Activated CD8-positive, alpha-beta memory T cell treated with anti-CD3 and anti-CD28 coated beads for 36 hours (primary cell): ENCODE results near the gene TOMM40L. TPM values are rescaled to one million over a fixed set of nuclear protein-coding genes. Genes with fewer than 3 reads are reported as not detected.

Experiments used
- CTCF ChIA-PET: fragments of 350-600 bp; sonication (Branson Sonifier 250); formaldehyde crosslinking; loops from one replicate; lab custom pipeline; 2021; ENCODE audit warnings: antibody characterized with exemption; lab: Charles Lee
- POLR2A ChIA-PET: fragments of 350-600 bp; sonication (Branson Sonifier 250); formaldehyde crosslinking; loops from one replicate; lab custom pipeline; 2021; ENCODE audit warnings: antibody characterized with exemption; lab: Charles Lee
- total RNA-seq, 2 experiments: library from RNA; stranded (reverse); gene quantifications; one replicate each; pipeline ENCODE4 v1.2.3, GENCODE V29; 2021

The TOMM40L gene
- 10 to 100 TPM; 23.7 to 25.1 TPM for total RNA-seq

- CTCF ChIA-PET, result interaction anchor here (0.6 to 7.9 kb wide), 31 partner anchors 10 to 486 kb away, joined by 3 to 56 read pairs (median 4); partner anchors contain the start of genes ADAMTS4, B4GALT3, CFAP126 and FCER1G
- POLR2A ChIA-PET, result interaction anchor here (0.6 to 1.5 kb wide), 11 partner anchors 9 to 99 kb away, joined by 3 to 10 read pairs (median 6); partner anchors contain the start of genes NDUFS2 and PPOX
Observed at GRCh38 chr1:161225534-161226319, at the start of gene TOMM40L. Gene TOMM40L, plus strand, starts transcription at chr1:161226060. Its CDS starts 430 bp downstream, at chr1:161226490.

GRCh38 chr1:161176468-161177111, 49.3 kb upstream of the TOMM40L start:
- ChIA-PET POLR2A (interaction anchor here (0.6 to 1.5 kb wide), 5 partner anchors 10 to 1360 kb away, joined by 4 to 6 read pairs (median 4); partner anchors contain the start of genes NDUFS2 and PPOX), CTCF (interaction anchor here (0.5 to 3.2 kb wide), 5 partner anchors 10 to 49 kb away, joined by 3 to 16 read pairs (median 5); partner anchors contain the start of genes PPOX and TOMM40L)

GRCh38 chr1:161177112-161177935, 48.5 kb upstream of the TOMM40L start, which contains the start of gene B4GALT3:
Gene B4GALT3, minus strand, starts transcription at chr1:161177507. Its CDS starts 1,447 bp downstream, at chr1:161176060.
- POLR2A ChIA-PET, result interaction anchor here (0.5 to 1.5 kb wide), 6 partner anchors 9 to 74 kb away, joined by 3 to 6 read pairs (median 4); partner anchors contain the start of genes NDUFS2 and PPOX
- CTCF ChIA-PET, result interaction anchor here (1.1 to 3.2 kb wide), 4 partner anchors 11 to 49 kb away, joined by 3 to 16 read pairs (median 6); partner anchors contain the start of genes PPOX and TOMM40L

DNA sequence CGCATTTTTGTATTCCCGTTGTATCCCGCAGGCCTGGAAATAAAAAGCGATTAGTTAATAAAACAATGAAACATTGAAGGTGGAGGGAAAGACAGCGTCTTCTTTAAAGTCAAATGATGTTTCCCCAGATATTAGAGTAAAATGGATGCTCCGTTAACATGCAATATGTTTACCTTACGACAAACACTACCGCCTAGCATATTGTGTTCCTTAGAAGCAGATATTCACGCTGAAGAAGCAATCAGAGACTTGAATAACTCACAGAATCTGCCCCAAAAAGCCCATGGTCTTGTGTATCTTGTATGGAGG, 48.0 kb upstream of the TOMM40L start:
- POLR2A ChIA-PET, result interaction anchor here (0.5 to 1.5 kb wide), 2 partner anchors 8 to 48 kb away, joined by 3 to 4 read pairs; no protein-coding TSS in a partner anchor
- CTCF ChIA-PET, result interaction anchor here (2.3 to 3.2 kb wide), 2 partner anchors 11 to 48 kb away, joined by 7 to 16 read pairs; partner anchors contain the start of genes PPOX and TOMM40L

GRCh38 chr1:161179698-161180097, 46.2 kb upstream of the TOMM40L start:
- POLR2A ChIA-PET, result interaction anchor here (0.7 kb wide), 2 partner anchors 38 to 185 kb away, joined by 4 to 5 read pairs; no protein-coding TSS in a partner anchor

GRCh38 chr1:161180639-161181038, 45.2 kb upstream of the TOMM40L start:
- POLR2A ChIA-PET, result interaction anchor here (0.7 kb wide), 2 partner anchors 37 to 185 kb away, joined by 4 to 5 read pairs; no protein-coding TSS in a partner anchor

More at GRCh38 chr1:161179698-161180097, 46.2 kb upstream of the TOMM40L start:
- CTCF ChIA-PET, result interaction anchor here (2.7 kb wide), 1 partner anchor 46 kb away, joined by 9 read pairs; the partner anchor contains the start of gene TOMM40L

DNA sequence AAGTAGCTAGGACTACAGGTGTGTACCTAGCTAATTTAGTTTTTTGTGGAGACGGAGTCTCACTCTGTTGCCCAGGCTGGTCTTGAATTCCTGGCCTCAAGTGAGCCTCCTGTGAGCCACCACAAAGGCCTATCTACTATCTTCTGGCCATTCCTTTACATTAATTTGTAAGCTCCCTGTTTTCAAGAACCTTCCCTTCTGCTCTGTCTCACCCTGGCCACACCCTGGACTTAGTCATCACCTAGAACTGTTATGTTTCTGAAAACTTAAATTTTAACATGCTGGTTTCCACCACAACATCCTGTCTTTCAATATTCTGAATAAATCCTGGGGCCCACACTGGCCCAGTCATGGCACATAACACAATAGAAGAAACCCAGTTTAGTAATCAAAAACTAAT, 43.6 kb upstream of the TOMM40L start:
- POLR2A ChIA-PET, result interaction anchor here (1.3 to 1.4 kb wide), 2 partner anchors 15 to 20 kb away, joined by 4 to 7 read pairs; partner anchors contain the start of genes NDUFS2 and PPOX
- CTCF ChIA-PET, result interaction anchor here (0.6 to 2.5 kb wide), 6 partner anchors 10 to 200 kb away, joined by 3 to 10 read pairs (median 4); partner anchors contain the start of genes PPOX and TOMM40L

More at GRCh38 chr1:161180639-161181038, 45.2 kb upstream of the TOMM40L start:
- CTCF ChIA-PET, result interaction anchor here (0.9 to 2.7 kb wide), 4 partner anchors 12 to 48 kb away, joined by 3 to 9 read pairs (median 6); partner anchors contain the start of genes PPOX and TOMM40L

- POLR2A ChIA-PET, result interaction anchor here (0.6 to 2.3 kb wide), 4 partner anchors 17 to 198 kb away, joined by 5 to 10 read pairs (median 7); partner anchors contain the start of gene NDUFS2
- CTCF ChIA-PET, result interaction anchor here (0.6 kb wide), 1 partner anchor 1170 kb away, joined by 3 read pairs; no protein-coding TSS in a partner anchor
Observed at GRCh38 chr1:161185282-161185682, 40.6 kb upstream of the TOMM40L start.

DNA sequence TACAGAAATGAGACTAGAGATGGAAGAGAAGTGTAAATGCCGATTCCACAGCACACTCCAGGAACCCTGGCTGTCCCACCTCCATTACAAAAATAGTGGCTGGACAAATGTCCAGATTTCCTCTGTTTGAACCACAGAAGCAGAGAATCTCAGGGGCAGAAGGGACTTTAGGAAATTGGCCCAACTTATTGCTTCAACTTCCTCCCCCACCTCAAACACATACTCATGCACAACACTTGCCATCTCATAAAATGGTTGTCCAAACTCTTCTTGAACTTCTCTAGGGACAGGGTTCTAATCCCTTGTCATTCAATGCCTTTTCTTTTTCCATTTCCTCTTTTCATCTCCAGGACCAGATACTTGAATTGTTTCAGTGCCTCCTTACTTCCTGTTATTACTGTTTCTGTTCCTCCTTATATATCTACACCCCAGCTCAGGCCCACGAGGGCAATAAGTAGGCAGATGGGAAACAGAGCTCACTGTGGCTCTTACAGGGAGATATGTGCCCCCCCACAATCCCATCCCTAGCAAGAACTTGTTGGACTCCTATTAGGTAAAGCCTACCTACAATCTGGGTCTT, 40.0 kb upstream of the TOMM40L start:
- ChIA-PET CTCF (interaction anchor here (0.6 to 1.3 kb wide), 3 partner anchors 40 to 1170 kb away, joined by 3 to 4 read pairs (median 3); partner anchors contain the start of gene TOMM40L), POLR2A (interaction anchor here (0.6 to 2.3 kb wide), 5 partner anchors 9 to 197 kb away, joined by 4 to 10 read pairs (median 6); partner anchors contain the start of genes B4GALT3 and NDUFS2)

- CTCF ChIA-PET, result interaction anchor here (1.2 to 1.4 kb wide), 3 partner anchors 10 to 38 kb away, joined by 3 to 5 read pairs (median 3); partner anchors contain the start of genes B4GALT3 and TOMM40L
- POLR2A ChIA-PET, result no interaction called here
Observed at GRCh38 chr1:161187311-161187710, 38.5 kb upstream of the TOMM40L start.

DNA sequence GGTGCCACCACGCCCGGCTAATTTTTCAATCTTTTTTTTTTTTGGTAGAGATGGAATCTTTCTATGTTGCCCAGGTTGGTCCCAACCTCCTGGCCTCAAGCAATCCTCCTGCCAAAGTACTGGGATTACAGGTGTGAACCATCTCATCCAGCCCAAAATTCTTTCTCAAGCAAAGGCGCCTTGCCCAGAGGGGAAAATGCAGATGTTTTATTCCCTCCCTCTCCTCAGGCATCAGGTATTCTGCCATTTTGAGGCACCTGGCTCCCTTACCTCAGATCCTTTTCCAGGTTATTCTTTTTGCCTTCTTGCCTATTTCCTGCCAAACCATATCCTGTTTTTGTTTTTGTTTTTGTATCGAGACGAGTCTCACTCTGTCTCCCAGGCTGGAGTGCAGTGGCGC, 37.5 kb upstream of the TOMM40L start:
- POLR2A ChIA-PET, result no interaction called here
- CTCF ChIA-PET, result interaction anchor here (1.2 to 1.4 kb wide), 3 partner anchors 9 to 37 kb away, joined by 3 to 5 read pairs (median 3); partner anchors contain the start of genes B4GALT3 and TOMM40L

- ChIA-PET POLR2A (no interaction called here), CTCF (interaction anchor here (0.6 to 1.4 kb wide), 2 partner anchors 32 to 34 kb away, joined by 3 read pairs; no protein-coding TSS in a partner anchor)
Observed at GRCh38 chr1:161189036-161189435, 36.8 kb upstream of the TOMM40L start.

DNA sequence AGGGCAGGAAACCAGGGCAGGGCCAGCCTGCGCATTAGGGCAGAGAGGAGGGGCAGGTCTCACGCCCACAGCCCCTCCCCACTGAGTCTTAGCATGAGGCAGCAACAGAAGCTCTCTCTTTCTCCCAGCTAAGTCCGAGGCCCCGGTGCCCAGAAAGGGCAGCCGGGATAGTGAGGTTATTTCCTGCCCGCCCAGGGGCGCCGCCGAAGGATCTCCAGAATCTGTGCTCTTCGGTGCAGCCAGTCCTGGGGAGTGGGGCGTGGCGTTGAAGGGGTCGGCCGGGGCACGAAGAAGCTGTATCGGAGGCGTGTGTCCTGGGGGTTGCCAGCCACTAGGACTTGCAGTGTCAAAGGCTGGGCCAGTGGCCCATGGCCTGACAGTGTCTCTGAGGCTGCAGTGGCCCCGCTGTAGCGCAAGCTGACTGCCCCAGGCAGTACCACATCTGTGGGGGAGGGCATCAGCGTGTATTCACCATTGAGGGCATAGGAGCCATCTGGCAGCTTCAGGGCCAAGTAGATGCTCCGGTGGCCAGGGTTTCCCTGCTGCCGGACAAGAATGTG, 34.8 kb upstream of the TOMM40L start:
- ChIA-PET POLR2A (interaction anchor here (1.0 to 1.5 kb wide), 2 partner anchors 11 to 35 kb away, joined by 4 to 7 read pairs; partner anchors contain the start of genes NDUFS2 and TOMM40L), CTCF (interaction anchor here (0.5 to 3.2 kb wide), 12 partner anchors 11 to 200 kb away, joined by 3 to 23 read pairs (median 4); partner anchors contain the start of genes APOA2, NDUFS2 and TOMM40L)

DNA sequence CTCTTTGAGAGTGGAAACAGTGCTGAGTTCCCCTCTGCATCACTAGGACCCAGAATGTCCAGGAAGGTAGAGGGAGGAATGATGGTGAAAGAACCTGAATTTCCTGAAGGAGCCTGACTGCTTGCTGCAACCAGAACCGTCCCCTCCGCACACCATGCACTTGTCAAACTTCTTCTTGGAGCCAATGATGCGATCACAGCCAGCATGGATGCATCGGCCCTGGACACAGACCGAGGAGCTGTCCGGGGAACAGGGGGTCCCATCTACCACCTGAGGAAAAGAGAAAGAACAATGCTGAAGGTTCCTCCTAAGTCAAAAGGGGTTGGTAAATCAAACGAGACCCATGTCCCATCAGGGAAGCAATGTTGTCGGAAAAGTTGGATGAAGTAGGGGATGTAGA, 33.9 kb upstream of the TOMM40L start:
- CTCF ChIA-PET, result interaction anchor here (0.8 to 3.2 kb wide), 17 partner anchors 9 to 195 kb away, joined by 3 to 23 read pairs (median 4); partner anchors contain the start of genes APOA2, NDUFS2 and TOMM40L
- POLR2A ChIA-PET, result interaction anchor here (1.5 kb wide), 1 partner anchor 10 kb away, joined by 4 read pairs; the partner anchor contains the start of gene NDUFS2
